ENCODE measurements around the gene TENT4A. TPM values are rescaled to one million over a fixed set of nuclear protein-coding genes. Genes with fewer than 3 reads are reported as not detected.

The TENT4A gene
- total RNA-seq, 1 experiment from 2014 or later = 25.6 TPM

GRCh38 chr5:6748142-6748541 lies 34.9 kb downstream of the TENT4A start:
- H3T11ph ChIP-seq (ENCODE audit: low read length) = no peak overlapping the region
- H4K5ac ChIP-seq (ENCODE audit: insufficient read length, low read depth, low read length) = no peak overlapping the region
- H4K91ac ChIP-seq (ENCODE audit: insufficient read length, low read depth, low read length) = no peak overlapping the region
- no peak for TF ChIP-seq CTCF (conservative IDR thresholded peaks at IDR 0.05)
- no peak overlapping the region for H3K23ac ChIP-seq (ENCODE audit: insufficient read length, low read depth, low read length)
- H3K4me1 Mint-ChIP-seq = peaks cover 14 to 17% of the 10 kb centered on the region in 2 experiments
- peak overlapping the region in 2 of 3 experiments; percentile 72 to 79; a peak in 3 of 7 replicates for H3K27ac Mint-ChIP-seq
- no peak overlapping the region for H2BK120ac ChIP-seq (ENCODE audit: low read depth, low read length, poor library complexity, severe bottlenecking)
- no peaks in the 10 kb centered on the region for H4K20me1 ChIP-seq (ENCODE audit: control insufficient read depth, insufficient read depth, insufficient read length)
- H3K27ac ChIP-seq (ENCODE audit: insufficient read length, low read depth, low read length) = no peak overlapping the region
- no peak overlapping the region for H3K9ac ChIP-seq (ENCODE audit: extremely low read depth, insufficient read length, low read length)
- no peak overlapping the region; the same call in 1 of the 2 replicates for H3K14ac ChIP-seq (ENCODE audit: insufficient read depth, low read length)
- no peak overlapping the region for H3K4me3 Mint-ChIP-seq
- WGBS (ENCODE audit: extremely low coverage, insufficient read length, low lambda C conversion rate) = no CpG with 5 or more reads among the region's 11 CpGs
- no peak overlapping the region for H2BK12ac ChIP-seq (ENCODE audit: insufficient read length, low read depth, low read length)
- peaks cover 8% of the 10 kb centered on the region for H3K79me1 ChIP-seq (ENCODE audit: insufficient read depth, low read depth, low read length, poor library complexity, severe bottlenecking)
- no peaks in the 10 kb centered on the region for H3K9me3 Mint-ChIP-seq
- H3K18ac ChIP-seq (ENCODE audit: insufficient read length, low read depth, low read length) = no peak overlapping the region
- no peak overlapping the region for H3K4ac ChIP-seq (ENCODE audit: low read depth, low read length)
- H4K8ac ChIP-seq (replicated peaks; ENCODE audit: insufficient read length, low read depth, low read length) = no peak overlapping the region
- no peaks in the 10 kb centered on the region; the same call in 1 of the 2 replicates for H3K79me2 ChIP-seq (ENCODE audit: insufficient read depth, low read length)
- H2AFZ ChIP-seq (ENCODE audit: low read length) = no peak overlapping the region
- peaks cover 46 to 71% (median 68%) of the 10 kb centered on the region in 3 experiments for H3K36me3 Mint-ChIP-seq (ENCODE audit: insufficient read depth in 1 of 3, low read depth in 3 of 3)
- no peak overlapping the region for H2BK15ac ChIP-seq (ENCODE audit: low read depth, low read length)
- H2AK5ac ChIP-seq (ENCODE audit: insufficient read length, low read length) = no peak overlapping the region
- H3K9me3 ChIP-seq (ENCODE audit: control insufficient read depth, low read depth, low read length) = no peaks in the 10 kb centered on the region
- no peak overlapping the region for H2BK20ac ChIP-seq (ENCODE audit: low read depth, low read length, poor library complexity, severe bottlenecking)
- H3K4me2 ChIP-seq (ENCODE audit: insufficient read depth, insufficient read length, low read length) = no peak overlapping the region
- peaks cover 5% of the 10 kb centered on the region; the same call in 1 of the 2 replicates for H3K4me1 ChIP-seq (ENCODE audit: insufficient read depth, low read length)
- DNase-seq = no peak
- H3K56ac ChIP-seq (ENCODE audit: insufficient read length, low read depth, low read length) = no peak overlapping the region
- no peaks in the 10 kb centered on the region for H3K23me2 ChIP-seq (ENCODE audit: insufficient read length, low read depth, low read length, poor library complexity, severe bottlenecking)
- H3K27me3 ChIP-seq (ENCODE audit: insufficient read depth, low read length) = no peaks in the 10 kb centered on the region
- no peaks in the 10 kb centered on the region for H3K27me3 Mint-ChIP-seq (ENCODE audit: low read depth)
- no peak overlapping the region for H2BK5ac ChIP-seq (ENCODE audit: insufficient read length, low read length)
